Renal cortex interstitium (tissue), 15 donors: ENCODE measurements around the gene ZFY. TPM values are rescaled to one million over a fixed set of nuclear protein-coding genes. Genes with fewer than 3 reads are reported as not detected.
A peak's percentile ranks its signal among the peaks of the same experiment; 100 is the strongest.

Source experiments
- DNase-seq, 11 donors: peaks; one replicate each; pipeline ENCODE4 v3.0.0-alpha.2; 2013; ENCODE audit warnings: low read depth in 9 of 11, low spot score in 4 of 11; ENCODE audit errors: extremely low read depth in 1 of 11
- long read RNA-seq, 16 experiments: transcript quantifications; one replicate each; lab custom pipeline, GENCODE V29; 2026
- polyA plus RNA-seq, 3 donors: library from polyadenylated mRNA; unstranded; fragments of 120-200 nt; gene quantifications; one replicate each; pipeline ENCODE4 v1.2.1, GENCODE V29; 2013; ENCODE audit not compliant: insufficient read length in 3 of 3

ZFY gene
- 10 to 100 TPM in 2 of 3 donors, under 1 TPM in 1; 0.38 to 17.3 (median 14.2) TPM for polyA plus RNA-seq
- long read RNA-seq, donor 1: 0 reads
- long read RNA-seq, donor 2: 0 reads
- long read RNA-seq, donor 3, full-length matches to known transcripts: 2 of 2 reads
- long read RNA-seq, donor 3, partial matches to known transcripts: 0 of 2 reads
- long read RNA-seq, donor 3, other reads (novel, unspliced or antisense): 0 of 2 reads
- long read RNA-seq, donor 4, full-length matches to known transcripts: 2 of 2 reads
- long read RNA-seq, donor 4, partial matches to known transcripts: 0 of 2 reads
- long read RNA-seq, donor 4, other reads (novel, unspliced or antisense): 0 of 2 reads
- long read RNA-seq, donor 5: 0 reads
- long read RNA-seq, donor 6, full-length matches to known transcripts: 2 of 2 reads
- long read RNA-seq, donor 6, partial matches to known transcripts: 0 of 2 reads
- long read RNA-seq, donor 6, other reads (novel, unspliced or antisense): 0 of 2 reads
- long read RNA-seq, donor 7: 0 reads
- long read RNA-seq, donor 8: 0 reads
- long read RNA-seq, donor 9, full-length matches to known transcripts: 1 of 1 reads
- long read RNA-seq, donor 9, partial matches to known transcripts: 0 of 1 reads
- long read RNA-seq, donor 9, other reads (novel, unspliced or antisense): 0 of 1 reads
- long read RNA-seq, donor 10, full-length matches to known transcripts: 1 of 1 reads
- long read RNA-seq, donor 10, partial matches to known transcripts: 0 of 1 reads
- long read RNA-seq, donor 10, other reads (novel, unspliced or antisense): 0 of 1 reads
- long read RNA-seq, donor 11, full-length matches to known transcripts: 2 of 2 reads
- long read RNA-seq, donor 11, partial matches to known transcripts: 0 of 2 reads
- long read RNA-seq, donor 11, other reads (novel, unspliced or antisense): 0 of 2 reads
- long read RNA-seq, donor 12, full-length matches to known transcripts: 1 of 1 reads
- long read RNA-seq, donor 12, partial matches to known transcripts: 0 of 1 reads
- long read RNA-seq, donor 12, other reads (novel, unspliced or antisense): 0 of 1 reads
- long read RNA-seq, donor 13: 0 reads
- long read RNA-seq, donor 14, full-length matches to known transcripts: 2 of 2 reads
- long read RNA-seq, donor 14, partial matches to known transcripts: 0 of 2 reads
- long read RNA-seq, donor 14, other reads (novel, unspliced or antisense): 0 of 2 reads
- long read RNA-seq, donor 15, full-length matches to known transcripts: 1 of 1 reads
- long read RNA-seq, donor 15, partial matches to known transcripts: 0 of 1 reads
- long read RNA-seq, donor 15, other reads (novel, unspliced or antisense): 0 of 1 reads
- long read RNA-seq, donor 16, full-length matches to known transcripts: 5 of 5 reads
- long read RNA-seq, donor 16, partial matches to known transcripts: 0 of 5 reads
- long read RNA-seq, donor 16, other reads (novel, unspliced or antisense): 0 of 5 reads

DNA sequence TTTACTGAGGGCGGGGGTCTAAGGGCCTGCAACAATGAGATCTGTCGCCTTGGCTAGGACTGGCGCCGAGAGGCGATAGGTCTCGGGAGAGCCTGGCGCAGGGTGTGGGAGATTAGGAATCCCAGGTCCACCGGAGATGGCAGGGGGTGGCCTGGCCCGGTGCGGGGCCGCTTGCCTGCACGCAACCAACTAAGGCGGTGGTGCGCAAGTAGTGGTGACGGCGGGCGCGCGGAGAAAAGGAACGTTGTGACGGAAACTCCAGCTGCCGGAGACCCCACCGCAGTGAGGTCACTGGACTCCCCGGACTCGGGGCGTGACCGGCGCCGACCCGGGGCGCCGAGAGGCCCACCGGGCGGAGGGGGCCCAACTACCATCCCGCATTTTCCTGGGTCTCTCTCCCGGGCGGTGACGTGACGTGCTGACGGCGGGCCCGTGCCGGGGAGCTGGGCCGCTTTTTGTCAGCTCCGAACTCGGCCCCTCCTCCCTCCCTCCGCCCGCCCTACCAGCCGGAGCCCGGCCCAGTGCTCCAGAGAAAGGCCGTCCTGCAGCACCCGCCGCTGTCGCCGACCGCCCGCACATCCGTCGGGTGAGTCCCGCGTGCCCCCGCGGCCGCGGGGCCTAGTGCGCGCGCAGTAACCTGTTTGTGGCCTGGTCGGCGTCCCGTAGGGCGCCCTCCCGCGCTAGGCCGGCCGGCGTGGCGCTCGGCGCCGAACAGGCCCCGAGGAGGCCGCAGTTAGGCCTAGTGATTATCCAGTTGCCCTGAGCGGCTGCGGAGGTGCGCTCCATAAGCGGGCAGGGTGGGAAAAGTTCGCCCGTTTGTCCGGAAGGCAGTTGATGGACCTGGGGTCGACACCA lies at the start of gene ZFY:
TSS of gene ZFY (plus strand) at position 521 of the 855 bp plus-strand sequence. CDS start 18,556 bp downstream, outside the sequence.
- DNase-seq: peak in 3 of 11 donors; percentile 21 to 35 (median 30)

DNA sequence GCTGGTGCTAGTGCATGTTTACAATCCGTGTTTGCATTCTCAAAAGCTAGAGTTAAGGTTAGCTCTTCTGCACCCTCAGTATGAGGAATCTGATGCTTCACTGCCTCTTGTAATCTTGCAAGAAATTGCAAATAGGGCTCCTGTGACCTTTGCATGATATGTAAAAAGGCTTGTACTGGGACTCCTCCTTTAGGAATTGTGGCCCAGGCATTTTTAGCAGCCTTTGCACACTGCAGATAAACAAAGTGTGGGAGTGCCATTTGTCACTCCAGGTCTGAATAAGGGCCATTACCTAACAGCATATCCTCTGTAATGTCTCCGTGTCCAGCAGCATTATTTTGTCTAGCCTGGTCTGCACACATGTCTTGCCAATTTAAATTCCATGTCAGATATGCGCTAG lies 49.3 kb upstream of the ZFY start:
- DNase-seq: no peak

DNA sequence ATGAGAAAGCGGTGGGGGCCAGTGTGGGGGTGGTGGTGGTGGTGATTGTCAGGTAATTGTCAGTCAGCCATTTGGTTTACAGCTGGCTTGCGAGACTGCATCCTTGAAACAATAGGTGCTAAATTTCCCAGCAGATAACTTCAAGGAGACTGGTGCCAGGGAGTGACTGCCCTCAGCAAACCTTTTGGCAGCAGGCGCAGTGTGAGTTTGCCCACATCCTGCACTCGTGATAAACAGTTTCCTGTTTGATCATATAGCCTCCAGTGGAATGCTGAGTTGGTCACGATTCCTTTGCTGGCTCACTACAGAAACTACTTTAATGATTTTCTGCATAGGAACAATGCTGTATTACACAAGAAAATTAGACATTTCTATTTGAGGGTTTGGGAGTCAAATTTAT lies 47.8 kb upstream of the ZFY start:
- DNase-seq: no peak

DNA sequence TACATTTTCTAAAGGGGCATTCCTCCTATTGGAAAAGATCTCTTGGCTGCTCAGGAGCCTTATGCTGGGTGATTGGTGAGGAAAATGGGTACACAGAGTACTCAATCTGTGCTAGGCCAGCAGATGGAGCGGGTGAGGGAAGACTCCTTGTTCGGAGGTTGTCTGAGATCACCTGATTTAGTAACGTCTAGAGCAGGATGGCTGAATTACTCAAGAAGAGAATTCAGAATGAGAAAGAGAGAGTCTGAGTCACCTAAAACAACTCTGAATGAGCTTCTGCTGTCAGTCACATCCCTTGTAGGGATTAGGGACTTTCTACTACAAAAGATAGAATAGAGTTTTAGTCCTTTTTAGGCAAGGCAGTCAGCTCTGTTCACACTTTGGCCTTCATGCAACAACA lies 47.2 kb upstream of the ZFY start:
- no peak for DNase-seq

DNA sequence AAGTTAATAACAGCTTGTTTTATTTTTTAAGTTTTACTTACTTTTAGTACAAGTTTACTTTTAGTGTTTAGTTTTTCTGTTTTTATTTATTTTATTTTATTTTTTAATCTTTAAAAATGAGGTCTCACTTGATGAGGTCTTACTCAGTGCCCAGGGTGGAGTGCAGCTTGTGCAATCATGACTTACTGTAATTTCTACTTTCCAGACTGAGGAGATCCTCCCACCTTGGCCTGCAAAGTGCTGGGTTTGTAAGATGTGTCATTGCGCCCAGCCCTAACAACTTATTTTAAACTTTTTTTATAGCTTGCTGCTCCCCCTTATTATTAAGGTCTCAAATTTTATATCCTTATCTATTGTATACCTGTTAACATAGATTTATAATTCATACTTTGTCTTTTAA lies 41.7 kb upstream of the ZFY start:
- DNase-seq: no peak

DNA sequence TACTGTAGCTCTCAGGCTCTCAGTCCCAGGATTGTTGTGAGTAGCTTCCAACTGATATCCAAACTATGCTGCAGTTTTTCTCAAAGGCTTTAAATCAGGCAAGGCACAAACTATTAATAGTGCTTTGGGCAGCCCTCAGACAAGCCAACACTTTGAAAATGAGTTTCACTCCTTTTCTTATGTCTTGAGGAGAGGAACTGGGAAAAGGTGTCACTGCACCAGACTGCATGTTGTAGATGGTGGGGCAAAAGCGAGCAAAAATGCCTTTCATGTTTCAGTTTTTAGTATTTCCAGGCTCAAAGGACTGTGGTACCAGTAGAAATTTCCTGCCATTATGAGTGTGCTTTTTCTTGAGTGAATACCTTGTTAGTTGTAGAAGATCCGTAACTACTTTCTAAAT lies 39.1 kb upstream of the ZFY start:
- no peak for DNase-seq

DNA sequence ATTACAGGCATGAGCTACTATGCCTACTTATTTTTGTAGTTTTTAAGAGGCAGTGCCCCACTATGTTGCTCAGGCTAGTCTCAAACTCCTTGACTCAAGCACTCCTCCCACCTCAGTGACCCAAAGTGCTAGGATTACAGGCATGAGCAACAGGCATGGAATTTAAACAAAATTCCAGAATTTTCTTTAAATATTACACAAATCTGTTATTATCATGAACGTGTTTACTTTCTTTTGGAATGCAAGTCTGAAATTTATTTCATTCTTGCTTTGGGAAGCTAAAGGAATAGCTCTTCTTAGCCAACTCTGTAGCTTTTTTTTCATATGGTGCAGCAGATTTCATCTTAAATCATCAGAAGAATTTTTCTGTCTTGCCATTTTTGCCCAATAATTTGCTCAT lies 27.8 kb upstream of the ZFY start:
- DNase-seq: no peak

DNA sequence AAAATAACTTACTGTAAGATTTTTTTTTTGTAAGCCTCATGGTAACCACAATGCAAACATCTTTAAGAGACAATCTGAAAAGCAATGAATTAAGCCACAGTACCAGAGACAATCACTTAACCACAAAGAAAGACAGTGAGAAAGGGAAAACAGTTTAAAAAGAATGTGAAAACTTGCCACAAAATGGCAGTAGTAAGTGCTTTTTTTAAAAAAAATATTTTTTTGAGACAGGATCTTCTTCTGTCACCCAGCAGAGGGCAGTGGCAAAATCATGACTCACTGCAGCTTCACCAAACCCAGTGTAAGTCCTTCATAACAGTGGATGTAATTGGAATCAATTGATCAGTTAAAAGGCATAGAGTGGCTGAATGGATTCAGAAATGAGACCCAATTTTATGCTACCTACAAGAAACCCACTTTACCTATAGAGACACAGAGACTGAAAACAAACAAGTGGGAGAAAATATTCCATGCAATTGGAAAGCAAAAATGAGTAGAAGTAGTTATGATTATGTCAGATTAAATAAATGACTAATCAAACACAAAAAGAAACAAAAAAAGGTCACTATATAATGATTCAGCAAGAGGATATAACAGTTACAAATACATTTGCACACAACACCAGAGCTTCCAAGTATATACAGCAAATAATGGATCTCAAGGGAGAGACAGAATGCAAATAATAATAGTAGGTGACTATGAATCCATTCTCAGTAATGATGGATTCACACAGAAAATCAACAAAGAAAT lies 21.9 kb upstream of the ZFY start:
- DNase-seq: no peak

DNA sequence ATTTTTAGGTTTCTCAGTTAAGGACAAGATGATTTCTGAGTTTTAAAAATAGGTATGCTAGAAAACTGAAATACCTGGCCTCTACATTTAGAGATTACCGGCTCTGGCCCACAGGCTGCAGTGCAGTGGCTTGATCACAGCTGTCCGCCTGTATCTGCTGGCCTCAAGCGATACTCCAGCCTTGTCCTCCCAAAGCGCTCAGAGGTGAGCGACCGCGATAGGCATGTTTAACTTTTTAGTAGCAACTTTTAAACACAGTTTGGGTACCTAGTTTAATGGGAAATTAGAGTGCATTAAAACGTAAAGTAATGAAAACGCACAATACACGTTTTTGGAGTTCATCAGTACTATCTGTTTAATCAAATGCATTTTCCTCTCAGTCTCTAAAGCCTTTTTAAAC lies 1.1 kb upstream of the ZFY start:
- DNase-seq: peak in 2 of 11 donors; percentile 17 to 20

DNA sequence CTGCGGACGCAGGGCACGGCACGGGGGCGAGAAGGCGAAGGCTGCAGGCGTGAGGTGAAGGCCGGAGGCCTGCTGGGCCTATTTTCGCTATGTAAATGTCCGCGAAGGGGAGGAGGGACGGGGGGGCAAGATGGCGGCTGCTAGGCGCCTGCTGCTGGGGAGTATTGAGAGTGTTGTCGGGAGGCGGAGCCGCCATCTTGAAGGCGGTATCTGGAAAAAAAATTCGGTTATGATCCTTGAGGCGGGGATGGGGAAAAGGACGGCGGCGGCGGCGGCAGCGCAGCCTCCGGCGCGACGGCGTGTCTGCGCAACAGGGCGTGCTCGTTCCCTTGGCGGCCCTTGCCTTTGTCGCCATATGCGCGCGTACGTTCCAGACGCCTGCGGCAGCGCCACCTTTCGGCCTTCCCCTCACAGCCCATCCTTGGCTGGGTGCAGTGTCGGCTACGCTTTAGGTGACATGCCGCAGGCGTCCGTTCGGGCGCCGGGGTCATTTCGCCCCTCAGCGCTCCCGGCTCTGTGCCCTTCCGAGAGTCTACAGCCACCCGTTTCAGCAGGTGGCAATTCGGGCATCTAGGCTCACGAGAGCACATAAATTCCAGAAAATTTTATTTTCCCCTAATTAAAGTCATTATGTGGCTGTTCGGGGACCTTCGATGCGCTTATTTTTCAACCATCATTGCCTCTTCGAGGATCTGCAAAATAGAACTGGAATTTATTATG lies 695 bp downstream of the ZFY start:
- peak in 6 of 11 donors; percentile 57 to 87 (median 72) for DNase-seq

DNA sequence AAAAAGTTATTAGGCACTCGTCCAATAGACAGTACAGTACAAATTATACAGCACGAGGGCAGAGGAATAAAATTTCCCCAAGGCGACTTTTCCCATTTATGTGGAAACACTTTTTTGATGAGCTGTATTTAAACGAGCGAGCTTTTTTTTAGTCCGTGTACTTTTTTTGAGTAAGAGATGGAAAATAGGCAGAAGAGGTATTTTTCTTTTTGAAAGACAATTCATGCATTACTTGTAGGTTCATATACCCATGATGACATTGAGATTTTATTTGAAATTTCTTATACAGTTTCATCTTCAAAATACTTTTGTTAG lies 1.2 kb downstream of the ZFY start:
- DNase-seq: peak in 1 of 11 donors; percentile 5

DNA sequence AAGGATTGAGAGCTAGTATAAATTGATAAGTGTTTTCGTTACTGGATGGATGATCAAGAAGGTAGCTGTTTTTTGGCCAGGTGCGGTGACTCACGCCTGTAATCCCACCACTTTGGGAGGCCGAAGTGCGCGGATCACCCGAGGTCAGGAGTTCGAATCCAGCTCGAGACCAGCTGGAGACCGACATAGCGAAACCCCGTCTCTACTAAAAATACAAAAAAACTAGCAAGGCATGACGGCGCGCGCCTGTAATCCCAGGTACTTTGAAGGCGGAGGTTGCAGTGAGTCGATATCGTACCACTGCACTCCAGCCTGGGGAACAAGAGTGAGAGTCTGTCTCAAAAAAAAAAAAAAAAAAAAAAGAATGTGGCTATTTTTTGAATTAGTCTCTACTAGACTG lies 2.0 kb downstream of the ZFY start:
- no peak for DNase-seq

DNA sequence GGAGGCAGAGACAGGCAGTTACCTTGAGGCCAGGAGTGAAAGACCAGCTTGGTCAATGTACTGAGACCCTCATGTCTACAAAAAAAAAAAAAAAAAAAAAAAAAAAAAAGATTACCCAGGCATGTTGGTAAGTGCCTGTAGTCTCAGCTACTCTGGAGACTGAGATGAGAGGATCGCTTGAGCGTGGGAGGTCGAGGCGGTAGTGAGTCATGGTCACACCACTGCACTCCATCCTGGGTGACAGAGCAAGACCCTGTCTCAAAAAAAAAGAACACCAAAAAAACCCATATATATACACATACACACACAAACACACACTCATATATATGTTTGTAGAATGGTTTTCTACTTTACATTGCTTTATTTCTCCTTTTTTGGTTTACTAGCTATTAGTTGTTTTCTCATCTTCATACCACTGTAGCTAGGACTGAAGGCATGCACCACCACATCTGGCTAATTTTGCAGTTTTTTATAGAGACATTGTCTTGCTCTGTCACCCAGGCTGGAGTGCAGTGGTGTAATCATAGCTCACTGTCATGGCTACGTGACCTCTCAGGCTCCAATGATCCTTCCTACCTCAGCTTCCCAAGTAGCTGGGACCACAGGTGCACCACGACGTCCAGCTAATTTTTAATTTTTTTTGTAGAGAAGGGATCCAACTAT lies 14.5 kb downstream of the ZFY start:
- no peak for DNase-seq

DNA sequence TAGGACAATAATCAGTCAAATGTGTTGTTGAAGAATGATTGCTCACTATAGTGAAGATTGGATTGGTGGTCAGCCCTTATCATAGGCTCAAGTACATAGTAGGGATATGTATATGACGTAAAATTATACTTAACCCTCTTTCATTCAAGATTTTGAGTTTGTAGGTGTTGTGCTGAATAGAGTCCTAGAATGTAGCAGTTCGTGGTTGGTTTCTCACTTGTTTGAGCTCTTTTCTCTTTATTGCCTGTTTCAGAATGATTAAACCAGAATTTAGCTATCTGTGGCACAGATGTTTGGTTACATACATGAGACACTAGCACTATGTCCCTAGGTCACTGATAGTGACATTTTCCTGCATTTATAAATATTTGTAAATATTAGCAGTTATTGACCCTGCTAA lies 15.5 kb downstream of the ZFY start:
- DNase-seq: no peak

DNA sequence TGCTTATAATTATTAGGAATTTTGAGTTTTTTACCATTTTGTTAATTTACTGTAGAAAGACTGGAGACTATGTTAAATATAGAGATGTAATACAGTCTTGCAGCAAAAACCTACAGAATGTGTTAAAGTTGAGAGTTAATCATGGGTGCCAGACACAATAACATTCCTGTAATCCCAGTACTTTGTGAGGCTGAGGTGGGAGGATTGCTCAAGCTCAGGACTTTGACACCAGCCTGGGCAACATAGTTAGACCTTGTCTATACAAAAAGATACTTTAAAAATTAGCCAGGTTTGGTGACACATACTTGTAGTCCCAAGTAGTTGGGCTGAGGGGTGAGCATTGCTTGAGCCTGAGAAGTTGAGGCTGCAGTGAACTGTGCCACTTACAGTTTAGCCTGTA lies 17.7 kb downstream of the ZFY start:
- no peak for DNase-seq

DNA sequence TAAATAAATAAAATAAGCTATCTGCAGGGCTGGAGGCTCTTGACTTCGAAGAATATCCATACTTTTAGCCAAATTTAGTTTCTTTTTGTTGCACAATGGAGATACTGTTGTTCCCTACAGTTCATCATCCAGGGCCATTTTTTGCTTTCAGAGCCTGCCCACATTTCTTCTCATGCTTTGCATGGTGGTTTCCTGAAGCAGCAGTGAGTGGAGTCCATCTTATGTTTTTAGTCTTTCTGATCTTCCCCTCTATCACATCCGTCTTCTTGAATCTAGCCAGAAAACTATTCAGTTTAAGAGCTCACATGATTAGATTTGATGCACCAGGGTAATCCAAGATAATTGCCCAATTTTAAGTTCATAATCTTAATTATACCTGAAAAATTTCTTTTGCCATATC lies 19.6 kb downstream of the ZFY start:
- DNase-seq: no peak
